Pancreas (tissue), 10 donors: ENCODE data around the gene B4GALNT4. TPM values are rescaled to one million over a fixed set of nuclear protein-coding genes. Genes with fewer than 3 reads are reported as not detected.

ENCODE experiments used
- ATAC-seq, 4 donors: fragments of 200-7000 bp; cut with Tn5 transposase; one replicate each; pipeline versions ENCODE4 v1.8.0 to v1.9.1; 2020; ENCODE audit warnings: mild to moderate bottlenecking in 4 of 4, moderate library complexity in 4 of 4
- DNase-seq, 6 donors: peaks; one replicate each; pipeline ENCODE4 v3.0.0-alpha.2; 2020
- FAIRE-seq: peaks from 2 replicates; lab custom pipeline; 2012; peaks lifted over from hg19 to GRCh38; lab: Jason Lieb, UNC
- H3K27ac ChIP-seq, 4 donors: fragments of 200-600 bp; sonication (generic); 1 replicate in 3 of 4; 2 replicates in 1 of 4; pipeline versions ENCODE4 v1.5.0 to v1.8.0; 2020
- H3K27me3 ChIP-seq, 4 donors: fragments of 200-600 bp; one replicate each; pipeline ENCODE4 v1.8.0; 2021
- H3K36me3 ChIP-seq, 3 donors: fragments of 200-600 bp; sonication (generic) in 1 of 3; one replicate each; pipeline versions ENCODE4 v1.5.0 to v1.8.0; 2020 to 2021
- H3K4me1 ChIP-seq, 3 donors: fragments of 200-600 bp; one replicate each; pipeline ENCODE4 v1.8.0; 2021
- H3K4me3 ChIP-seq, 4 donors: fragments of 200-600 bp; sonication (generic) in 2 of 4; one replicate each; pipeline versions ENCODE4 v1.5.0 to v1.8.0; 2020 to 2021
- H3K9me3 ChIP-seq, 4 donors: fragments of 200-600 bp; one replicate each; pipeline ENCODE4 v1.8.0; 2021
- CTCF ChIP-seq, 4 donors: fragments of 200-600 bp; sonication (generic) in 3 of 4; IDR thresholded peaks; one replicate each; pipeline versions ENCODE4 v1.5.0 to v1.8.0; 2021; ENCODE audit warnings: antibody characterized with exemption in 4 of 4
- WGBS, 2 donors: extraction: QIAGEN DNeasy Blood & Tissue Kit; methylation state at CpG; one replicate each; pipeline ENCODE4 v1.1.7; 2013; 5-methylcytosine and 5-hydroxymethylcytosine counted together
- intact Hi-C, 3 donors: fragments of 100-400 bp; cut with DNase I; formaldehyde crosslinking; loops; one replicate each; pipeline versions ENCODE4 v1.11.1 to v1.14.2; 2022
- polyA plus RNA-seq, 2 donors: library from polyadenylated mRNA; stranded (reverse); fragments of 200-250 nt; gene quantifications; one replicate each; pipeline ENCODE4 v1.2.3, GENCODE V29; 2013
- total RNA-seq, 6 donors: library from RNA; stranded (reverse); fragmentation: NEBNext Ultra II Directional in 4 of 6; extraction: Animal tissue kit (Norgen Biotek cat#: 25700) in 4 of 6; gene quantifications; one replicate each; pipeline versions ENCODE4 v1.2.1 to v1.2.4, GENCODE V29; 2021 to 2023
- donor health status: healthy with polysubstance abuse.
- donor health status: DM: no; HTN: no; CAD: no; lungs with moderate emphysema.
- donor health status: DM: no; HTN: no; CAD: no.
- donor health status: control.
- donor health status: control.
- donor health status: Bipolar disorder and iron deficiency.
- donor health status: DM: yes; HTN: yes; CAD: no.
- donor health status: DM: no; HTN: no; CAD: no.
- donor health status: DM: no; HTN: no; CAD: no.
- donor health status: DM: yes; HTN: yes; CAD: no.

The B4GALNT4 gene
- total and polyA plus RNA-seq, 8 donors: 0.95 to 25.9 (median 2.0) TPM

DNA sequence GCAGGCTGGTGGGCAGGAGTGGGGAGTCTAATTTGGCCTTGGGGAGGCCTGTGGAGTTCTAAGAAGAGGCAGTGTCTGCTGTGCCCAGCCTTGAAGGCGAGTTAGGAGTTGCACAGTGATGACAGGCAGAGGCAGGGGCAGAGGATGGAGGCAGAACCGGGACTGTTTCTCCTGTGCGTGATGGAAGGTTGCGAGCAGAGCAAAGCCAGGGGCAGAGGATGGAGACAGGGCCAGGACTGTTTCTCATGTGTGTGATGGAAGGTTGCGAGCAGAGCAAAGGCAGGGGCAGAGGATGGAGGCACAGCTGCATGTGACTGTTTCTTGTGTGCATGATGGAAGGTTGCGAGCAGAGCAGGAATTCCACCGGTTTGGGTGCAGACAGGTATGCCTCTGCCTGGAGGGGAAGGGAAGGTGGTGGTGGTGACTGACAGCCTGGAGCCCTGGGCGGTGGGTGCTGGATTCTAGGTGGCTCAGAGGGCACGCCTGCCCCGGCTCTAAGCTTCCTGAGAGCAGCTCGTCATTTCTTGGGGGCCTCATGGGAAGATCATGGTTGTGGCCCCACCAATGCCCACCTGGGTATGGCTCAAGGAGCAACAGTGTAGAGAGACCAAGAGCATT is 8.7 kb downstream of the B4GALNT4 start:
- H3K4me1 ChIP-seq: no peaks in the 10 kb centered on the region
- no peaks in the 10 kb centered on the region for H3K27me3 ChIP-seq
- no peak for TF ChIP-seq CTCF (IDR thresholded peaks at IDR 0.05)
- ATAC-seq (no peak), FAIRE-seq (no peak), DNase-seq (peak in 2 of 6 donors; percentile 4 to 30)
- H3K4me3 ChIP-seq: no peak overlapping the region
- H3K36me3 ChIP-seq: no peaks in the 10 kb centered on the region
- H3K9me3 ChIP-seq: no peaks in the 10 kb centered on the region
- 67 to 76% methylated on average over 11 of the region's 11 CpGs for WGBS, 2 donors
- no peak overlapping the region for H3K27ac ChIP-seq
- intact Hi-C loops: no loop called here

DNA sequence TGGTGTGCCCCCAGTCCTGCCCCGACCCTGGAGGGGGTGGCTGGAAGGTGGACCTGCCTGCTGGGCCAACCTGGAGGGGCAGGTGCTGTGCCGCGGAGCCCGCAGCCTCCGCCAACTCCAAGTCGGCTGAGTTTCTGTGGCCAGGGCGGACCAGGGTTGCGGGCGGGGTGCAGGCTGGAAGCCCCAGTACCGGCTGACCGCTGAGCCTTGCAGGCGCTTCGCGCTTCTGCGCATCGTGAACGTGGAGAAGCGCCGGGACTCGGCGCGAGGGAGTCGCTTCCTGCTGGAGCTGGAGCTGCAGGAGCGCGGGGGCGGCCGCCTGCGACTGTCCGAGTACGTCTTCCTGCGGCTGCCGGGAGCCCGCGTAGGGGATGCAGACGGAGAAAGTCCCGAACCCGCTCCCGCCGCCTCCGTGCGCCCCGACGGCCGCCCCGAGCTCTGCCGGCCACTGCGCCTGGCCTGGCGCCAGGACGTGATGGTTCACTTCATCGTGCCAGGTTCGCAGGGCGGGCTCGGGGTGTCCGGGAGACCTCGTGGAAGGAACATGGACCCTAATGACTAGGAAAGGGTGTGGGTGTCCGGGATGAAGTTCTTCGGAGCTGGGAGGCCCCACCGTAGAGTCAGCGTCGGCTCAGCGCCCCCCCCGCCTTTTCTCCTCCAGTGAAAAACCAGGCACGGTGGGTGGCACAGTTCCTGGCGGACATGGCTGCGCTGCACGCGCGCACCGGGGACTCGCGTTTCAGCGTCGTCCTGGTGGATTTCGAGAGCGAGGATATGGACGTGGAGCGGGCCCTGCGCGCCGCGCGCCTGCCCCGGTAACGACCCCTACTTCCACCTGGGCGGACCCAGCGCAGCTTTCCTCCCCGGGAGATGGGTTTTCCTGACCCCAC is 10.2 kb downstream of the B4GALNT4 start:
- FAIRE-seq (no peak), ATAC-seq (no peak), DNase-seq (peak in 2 of 6 donors; percentile 29 to 68)
- intact Hi-C loops: no loop called here
- H3K27ac ChIP-seq: no peak overlapping the region
- TF ChIP-seq CTCF (IDR thresholded peaks at IDR 0.05): no peak
- no peak overlapping the region for H3K4me3 ChIP-seq
- H3K9me3 ChIP-seq: no peaks in the 10 kb centered on the region
- no peaks in the 10 kb centered on the region for H3K4me1 ChIP-seq
- H3K27me3 ChIP-seq: no peaks in the 10 kb centered on the region
- H3K36me3 ChIP-seq: no peaks in the 10 kb centered on the region
- WGBS, 2 donors: 85 to 90% methylated on average over 80 to 87 of the region's 87 CpGs

DNA sequence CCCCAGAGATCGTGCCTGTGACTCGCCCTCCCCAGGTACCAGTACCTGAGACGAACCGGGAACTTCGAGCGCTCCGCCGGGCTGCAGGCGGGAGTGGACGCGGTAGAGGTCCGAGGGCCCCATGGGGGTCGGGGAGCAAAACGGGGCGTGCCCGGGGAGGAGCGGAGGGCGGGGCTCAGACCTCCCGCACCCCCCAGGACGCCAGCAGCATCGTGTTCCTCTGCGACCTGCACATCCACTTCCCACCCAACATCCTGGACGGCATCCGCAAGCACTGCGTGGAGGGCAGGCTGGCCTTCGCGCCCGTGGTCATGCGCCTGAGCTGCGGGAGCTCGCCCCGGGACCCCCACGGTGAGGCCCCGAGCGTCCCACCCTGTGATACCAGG is 10.8 kb downstream of the B4GALNT4 start:
- WGBS, 2 donors: 84 to 89% methylated on average over 31 to 35 of the region's 35 CpGs
- no peaks in the 10 kb centered on the region for H3K4me1 ChIP-seq
- no peak overlapping the region for H3K27ac ChIP-seq
- DNase-seq: peak in 2 of 6 donors; percentile 20 to 71
- no peak overlapping the region for H3K4me3 ChIP-seq
- TF ChIP-seq CTCF (IDR thresholded peaks at IDR 0.05): no peak
- no peaks in the 10 kb centered on the region for H3K27me3 ChIP-seq
- no peaks in the 10 kb centered on the region for H3K9me3 ChIP-seq
- no peak for FAIRE-seq
- H3K36me3 ChIP-seq: no peaks in the 10 kb centered on the region
- ATAC-seq: no peak
- intact Hi-C loops: no loop called here

DNA sequence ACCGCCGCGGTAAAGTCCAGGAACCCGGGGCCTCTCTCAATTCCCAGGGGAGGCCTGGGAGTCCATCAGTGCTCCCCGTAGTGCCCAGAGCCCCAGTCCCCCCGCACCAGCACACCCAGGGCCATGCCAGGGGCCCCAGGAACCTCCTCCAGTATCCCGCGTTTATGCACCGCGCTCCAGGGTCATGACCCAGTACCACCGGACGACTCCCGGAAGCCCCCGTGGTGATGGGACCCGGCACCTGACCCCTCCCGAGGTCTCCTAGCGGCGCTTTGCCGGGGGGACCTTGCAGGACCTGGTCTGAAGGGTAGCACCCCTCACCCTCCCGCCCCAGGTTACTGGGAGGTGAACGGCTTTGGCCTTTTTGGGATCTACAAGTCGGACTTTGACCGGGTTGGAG is 11.2 kb downstream of the B4GALNT4 start:
- H3K4me3 ChIP-seq: no peak overlapping the region
- H3K27me3 ChIP-seq: no peaks in the 10 kb centered on the region
- 85 to 89% methylated on average over 23 of the region's 23 CpGs for WGBS, 2 donors
- H3K9me3 ChIP-seq: no peaks in the 10 kb centered on the region
- FAIRE-seq (no peak), ATAC-seq (no peak), DNase-seq (peak in 1 of 6 donors; percentile 23)
- no peak for TF ChIP-seq CTCF (IDR thresholded peaks at IDR 0.05)
- no peak overlapping the region for H3K27ac ChIP-seq
- H3K36me3 ChIP-seq: no peaks in the 10 kb centered on the region
- intact Hi-C loops: no loop called here
- no peaks in the 10 kb centered on the region for H3K4me1 ChIP-seq
